DMS153 treated with DMSO at 0.1 percent for 48 hours (cell line): Measurements from ENCODE around the gene NFE2.

Experiments
- DNase-seq: peaks from one replicate; lab custom pipeline; 2025; ENCODE audit not compliant: unreplicated experiment; lab: John Stamatoyannopoulos, UW

Gene NFE2

DNA sequence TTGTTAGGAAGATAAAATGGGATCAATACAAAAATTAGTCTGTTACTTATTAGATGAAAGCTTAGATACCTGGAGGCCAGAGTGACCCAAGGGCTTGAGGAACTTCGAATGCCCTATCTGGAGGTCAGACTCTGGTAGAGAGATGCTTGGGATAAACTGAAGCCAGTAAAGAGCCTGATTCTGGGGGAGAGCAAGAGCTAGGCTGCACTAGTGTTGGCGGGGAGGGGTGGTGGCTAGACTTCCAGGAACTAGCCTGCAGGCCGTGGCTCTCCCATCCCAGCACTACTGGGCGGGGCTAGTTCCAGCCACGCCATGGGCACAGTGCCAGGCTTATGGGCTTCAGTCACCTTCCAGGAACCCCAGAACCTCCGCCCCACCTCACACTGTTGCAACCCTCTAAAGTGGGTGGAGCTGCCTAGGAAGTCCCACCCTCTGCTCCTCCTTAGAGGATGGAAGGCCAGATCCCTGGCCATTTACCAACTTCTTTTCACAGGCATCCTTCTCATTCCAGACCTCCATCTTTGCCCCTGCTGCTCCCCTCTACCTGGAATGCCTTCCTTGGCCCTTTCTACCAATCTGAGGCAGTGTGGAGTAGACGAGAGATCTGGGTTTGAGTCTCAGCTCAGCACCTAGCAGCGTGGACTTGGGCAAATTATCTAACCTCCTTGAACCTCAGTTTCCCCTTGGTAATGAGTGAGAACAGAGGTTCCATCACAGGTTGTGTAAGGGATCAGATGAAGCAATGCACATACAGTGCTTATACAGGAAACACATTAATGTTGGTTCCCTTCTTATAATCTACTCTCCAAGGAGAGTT lies 6.3 kb upstream of the NFE2 start:
- peak; percentile 56 for DNase-seq

GRCh38 chr12:54304187-54304810 lies 3.5 kb upstream of the NFE2 start:
- no peak for DNase-seq

DNA sequence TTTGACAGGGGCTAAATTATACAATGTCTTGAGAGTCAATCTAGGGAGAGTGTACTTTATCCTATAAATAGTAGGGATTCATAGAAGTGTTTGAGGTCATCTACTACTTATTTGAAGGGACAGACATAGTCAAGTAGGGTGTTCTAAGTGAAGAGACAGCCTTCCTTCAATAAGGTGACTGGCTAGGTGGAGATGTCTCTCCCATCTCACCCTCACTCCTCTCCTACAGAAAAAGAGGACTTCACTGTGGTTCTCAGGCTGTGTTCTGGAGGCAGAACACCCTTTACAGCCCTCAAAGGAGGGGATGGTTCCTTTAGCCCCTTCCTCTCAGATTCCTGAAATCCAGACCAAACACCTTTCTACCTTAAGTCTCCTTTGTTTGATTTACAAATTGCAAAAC lies 2.8 kb upstream of the NFE2 start:
- no peak for DNase-seq

DNA sequence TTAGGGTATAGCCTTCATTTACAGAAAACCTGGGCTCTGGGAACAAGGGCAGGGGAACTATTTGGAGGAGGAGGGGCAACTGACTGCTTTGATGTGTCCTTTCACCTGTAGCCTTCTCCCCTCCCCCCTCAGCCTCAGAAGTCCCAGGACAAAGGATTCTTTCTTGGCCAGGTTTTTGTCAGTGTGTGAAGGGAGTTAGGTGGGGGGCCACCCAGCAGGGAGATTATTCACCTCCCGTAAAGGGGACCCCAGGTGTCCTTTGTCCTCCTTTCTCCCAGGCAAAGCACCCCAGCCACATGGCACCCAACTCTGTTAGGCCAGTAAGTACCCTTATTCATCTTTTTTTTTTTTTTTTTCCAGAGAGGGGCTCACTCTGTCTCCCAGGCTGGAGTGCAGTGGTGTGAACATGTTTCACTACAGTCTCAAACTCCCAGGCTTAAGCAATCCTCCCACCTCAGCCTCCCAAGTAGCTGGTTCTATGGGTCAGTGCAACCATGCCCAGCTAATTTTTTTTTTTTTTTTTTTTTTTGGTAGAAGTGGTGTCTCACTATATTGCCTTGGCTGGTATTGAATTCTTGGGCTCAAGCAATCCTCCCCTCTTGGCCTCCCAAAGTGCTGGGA lies 723 bp upstream of the NFE2 start:
- no peak for DNase-seq

DNA sequence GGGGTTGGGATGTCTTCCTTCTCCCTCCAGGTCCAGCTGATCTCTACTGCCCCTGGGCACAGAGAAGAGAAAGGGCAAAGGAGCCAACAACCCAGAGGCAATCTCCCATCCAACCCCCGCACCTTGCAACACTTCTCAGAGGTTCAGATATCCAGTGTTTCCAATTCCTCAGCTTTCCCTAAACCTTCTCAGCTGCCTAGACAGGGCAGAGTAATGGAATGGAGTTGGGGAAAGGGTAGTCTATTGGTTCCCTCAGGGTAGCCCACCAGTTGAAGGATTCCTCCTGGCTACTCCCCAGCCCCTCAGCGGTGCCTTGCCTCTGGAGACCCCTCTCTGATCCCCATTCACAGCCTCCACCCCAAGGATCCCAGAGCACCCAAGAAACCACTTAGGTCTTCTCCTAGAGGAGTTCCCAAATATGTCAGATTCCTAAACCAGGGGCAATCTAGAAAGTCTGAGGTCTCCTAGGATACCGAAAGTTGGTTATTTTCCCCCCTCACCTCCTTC lies 537 bp downstream of the NFE2 start:
- no peak for DNase-seq

DNA sequence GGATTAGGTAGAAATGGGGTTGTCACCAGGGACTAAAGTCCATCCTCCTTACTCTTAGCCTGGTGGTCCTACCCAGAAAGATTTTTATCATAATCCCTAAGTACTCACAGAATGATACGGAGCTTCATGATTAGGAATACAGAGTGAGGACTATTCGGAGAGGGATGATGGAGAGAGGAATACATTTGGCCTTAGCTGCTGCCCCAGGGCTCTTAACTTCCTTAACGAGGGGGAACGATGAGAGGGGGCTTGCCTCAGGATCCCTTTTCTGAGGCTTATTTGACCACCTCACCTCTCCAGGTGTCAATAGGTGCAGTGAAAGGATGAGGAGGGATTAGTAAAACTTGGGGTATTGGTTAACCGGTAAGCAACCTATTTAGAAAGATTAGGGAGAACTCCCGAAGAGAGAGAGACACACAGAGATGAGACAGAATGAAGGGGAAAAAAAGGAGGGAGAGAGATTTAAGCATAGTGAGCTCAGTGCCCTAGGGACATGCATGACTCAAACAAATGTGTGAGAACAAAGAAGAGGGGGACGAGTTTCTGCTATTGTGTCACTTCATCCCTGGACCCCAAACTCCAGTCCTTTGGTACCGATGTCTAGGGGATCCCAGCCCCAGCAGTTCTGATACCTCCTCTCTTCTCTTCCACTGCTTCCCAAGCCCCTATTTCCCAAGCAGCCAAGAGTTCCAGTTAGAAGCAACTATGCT lies 1.1 kb downstream of the NFE2 start:
- DNase-seq: no peak

- no peak for DNase-seq
Observed at GRCh38 chr12:54298904-54299303, 1.9 kb downstream of the NFE2 start.

GRCh38 chr12:54296393-54297099 lies 4.3 kb downstream of the NFE2 start:
- no peak for DNase-seq

DNA sequence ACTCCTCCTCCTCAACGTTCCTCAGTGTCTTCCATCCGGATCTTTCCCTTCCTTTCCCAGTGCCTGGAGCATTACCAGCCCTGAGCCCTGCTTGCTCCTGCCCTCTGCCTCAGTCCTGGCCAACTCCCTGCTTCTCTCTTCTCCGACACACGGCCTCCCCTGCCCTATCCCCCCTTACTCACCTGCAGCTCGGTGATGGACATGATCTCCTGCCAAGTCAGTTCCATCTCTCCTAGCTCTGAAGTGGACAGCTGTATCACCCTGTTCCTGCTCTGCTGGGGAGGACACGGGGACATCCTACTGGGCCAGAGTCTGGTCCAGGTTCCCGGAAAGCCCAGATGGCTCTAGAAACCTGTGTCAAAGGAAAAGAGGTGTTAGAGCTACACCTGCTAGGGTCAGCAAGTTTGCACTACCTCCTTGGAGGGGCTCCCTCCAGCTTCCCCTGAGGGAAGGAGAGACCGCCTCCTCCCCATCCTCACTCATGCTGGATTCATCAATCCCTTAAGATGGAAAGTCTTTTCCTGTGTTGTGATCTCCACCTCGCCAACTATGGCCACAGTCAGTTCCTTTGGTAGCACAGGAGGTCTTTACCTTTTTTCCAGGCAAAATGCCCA lies 5.8 kb downstream of the NFE2 start:
- no peak for DNase-seq

DNA sequence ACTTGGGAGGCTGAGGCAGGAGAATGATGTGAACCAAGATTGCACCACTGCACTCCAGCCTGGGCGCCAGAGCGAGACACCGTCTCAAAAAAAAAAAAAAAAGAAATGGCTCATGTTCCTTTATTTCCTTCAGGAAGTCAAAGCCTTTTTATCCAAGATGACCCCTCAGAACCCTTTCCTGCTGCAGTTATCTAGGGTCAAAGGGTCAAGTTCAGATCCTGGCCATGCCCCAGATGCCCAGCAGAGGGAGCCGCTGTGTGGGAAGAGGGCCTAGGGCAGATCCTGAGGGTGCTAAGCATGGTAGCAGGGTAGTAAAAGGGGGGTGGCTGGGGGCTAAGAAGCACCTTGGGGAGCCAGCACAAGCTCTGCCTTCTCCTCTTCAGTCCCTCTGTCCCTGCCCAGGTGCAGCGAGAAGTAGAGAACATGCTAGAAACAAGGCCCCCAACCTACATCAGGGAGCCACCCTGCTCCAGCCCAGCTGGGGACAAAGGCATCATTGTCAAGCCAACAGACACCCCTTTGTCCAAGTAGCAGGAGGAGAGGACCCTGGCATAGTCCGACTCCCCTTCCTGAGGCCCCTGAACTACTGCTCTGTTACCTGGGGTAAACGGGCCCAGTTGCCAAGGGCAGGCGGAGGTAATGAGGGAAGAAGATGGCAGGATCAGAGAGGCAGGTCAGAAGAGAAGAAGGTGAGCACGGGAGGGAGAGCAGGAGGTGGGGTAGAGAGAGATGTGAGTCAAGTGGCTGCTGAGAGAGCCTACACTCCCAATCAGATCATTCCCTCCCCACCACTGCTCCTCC lies 6.5 kb downstream of the NFE2 start:
- DNase-seq: no peak

DNA sequence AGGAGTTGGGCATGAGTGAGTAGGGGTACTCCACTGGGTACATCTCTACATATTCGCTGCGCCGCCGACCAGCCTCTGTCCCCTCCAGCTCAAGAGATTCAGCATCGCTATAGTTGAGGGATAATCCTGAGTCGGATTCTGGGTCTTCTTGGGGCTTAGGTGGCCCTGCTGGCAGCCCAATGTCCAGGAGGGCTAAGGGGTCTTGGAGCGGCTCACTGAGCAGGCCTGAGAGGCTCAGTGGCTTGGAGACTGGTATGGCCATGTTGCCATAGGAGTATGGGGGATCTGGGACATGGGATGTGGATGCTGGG lies 7.9 kb downstream of the NFE2 start:
- DNase-seq: no peak

- no peak for DNase-seq
Observed at GRCh38 chr12:54292083-54292930, 8.5 kb downstream of the NFE2 start.

DNA sequence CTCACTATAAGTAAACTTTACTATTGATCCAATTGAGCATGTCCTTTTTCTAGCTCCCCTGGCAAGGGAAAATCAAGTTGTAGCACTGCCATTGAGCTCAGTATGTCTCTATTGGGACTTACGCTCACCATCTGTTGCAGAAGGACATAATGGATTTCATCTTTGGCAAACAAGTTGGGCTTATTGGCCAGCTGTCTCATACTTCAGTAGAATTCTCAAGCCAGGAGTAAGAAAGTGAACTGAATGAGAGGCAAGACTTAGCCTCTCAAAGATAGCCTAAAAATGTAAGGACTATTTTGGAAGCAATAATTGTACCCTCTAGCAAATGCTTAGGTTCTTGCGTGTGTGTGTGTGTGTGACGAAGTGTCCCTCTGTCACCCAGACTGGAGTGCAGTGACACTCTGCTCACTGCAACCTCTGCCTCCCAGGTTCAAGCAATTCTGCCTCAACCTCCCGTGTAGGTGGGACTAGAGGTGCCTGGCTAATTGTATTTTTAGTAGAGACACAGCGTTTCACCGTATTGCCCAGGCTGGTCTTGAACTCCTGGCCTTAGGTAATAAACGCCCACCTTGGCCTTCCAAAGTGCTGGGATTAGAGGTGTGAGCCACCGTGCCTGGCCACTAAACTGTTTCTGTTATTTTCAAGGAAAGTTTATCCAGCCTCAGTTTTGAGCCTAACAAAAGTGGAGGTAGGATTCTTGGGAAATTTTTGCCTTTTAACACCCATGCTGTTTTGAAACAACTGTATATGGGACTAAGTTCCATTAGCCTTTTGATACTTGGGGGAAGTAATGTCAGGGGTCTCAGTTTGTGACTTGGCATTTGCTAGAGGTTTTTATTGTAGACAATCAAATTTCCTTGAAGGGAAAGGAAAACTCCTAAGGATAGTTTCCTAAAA lies 13.3 kb downstream of the NFE2 start:
- DNase-seq: no peak

GRCh38 chr12:54286042-54287030 lies 14.5 kb downstream of the NFE2 start:
- no peak for DNase-seq

- DNase-seq: no peak
Observed at GRCh38 chr12:54285150-54286041, 15.4 kb downstream of the NFE2 start.
